HG03039 (cell line): ENCODE measurements around the gene UCK1.
"Not testable (repeated sequence)": the region's sequence is repeated elsewhere in the genome, so short reads cannot be mapped to it uniquely, and the experiment has no call there.

Source experiments
- ATAC-seq: cut with Tn5 transposase; IDR thresholded peaks from one replicate; pipeline ENCODE4 v1.9.1; 2021; ENCODE audit warnings: mild to moderate bottlenecking, moderate library complexity; ENCODE audit not compliant: unreplicated experiment

Gene UCK1

DNA sequence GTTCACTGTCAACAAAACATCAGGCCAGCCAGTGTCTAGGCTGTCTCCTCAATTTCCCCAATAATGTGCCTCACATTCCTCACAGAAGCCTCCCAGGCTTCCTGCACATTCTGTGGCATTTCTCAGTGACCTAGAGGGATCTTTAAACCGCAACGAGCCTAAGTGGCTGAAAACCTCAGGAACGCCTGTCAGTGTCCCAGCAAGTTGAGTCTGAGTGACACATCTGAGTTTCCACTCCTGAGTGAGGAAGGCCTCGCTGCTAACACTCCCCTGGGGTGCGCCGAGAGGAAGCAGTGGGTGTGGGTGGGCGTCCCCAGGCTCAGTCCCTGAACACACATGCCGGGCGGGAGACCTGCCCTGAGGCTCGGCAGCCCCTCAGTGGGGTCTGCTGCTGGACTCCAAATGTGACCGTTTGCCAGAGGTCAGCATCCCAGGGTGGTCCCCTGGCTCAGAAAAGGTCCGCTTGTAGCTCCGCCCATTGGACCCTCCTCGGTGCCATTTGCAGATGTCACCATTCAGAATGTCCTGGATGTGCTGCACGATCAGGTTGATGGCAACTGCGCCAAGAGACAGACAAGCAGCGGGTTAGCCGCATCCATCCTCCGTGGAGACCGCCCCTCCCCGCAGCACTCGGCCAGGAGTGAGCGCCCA lies 6.3 kb downstream of the UCK1 start:
- no peak for ATAC-seq

DNA sequence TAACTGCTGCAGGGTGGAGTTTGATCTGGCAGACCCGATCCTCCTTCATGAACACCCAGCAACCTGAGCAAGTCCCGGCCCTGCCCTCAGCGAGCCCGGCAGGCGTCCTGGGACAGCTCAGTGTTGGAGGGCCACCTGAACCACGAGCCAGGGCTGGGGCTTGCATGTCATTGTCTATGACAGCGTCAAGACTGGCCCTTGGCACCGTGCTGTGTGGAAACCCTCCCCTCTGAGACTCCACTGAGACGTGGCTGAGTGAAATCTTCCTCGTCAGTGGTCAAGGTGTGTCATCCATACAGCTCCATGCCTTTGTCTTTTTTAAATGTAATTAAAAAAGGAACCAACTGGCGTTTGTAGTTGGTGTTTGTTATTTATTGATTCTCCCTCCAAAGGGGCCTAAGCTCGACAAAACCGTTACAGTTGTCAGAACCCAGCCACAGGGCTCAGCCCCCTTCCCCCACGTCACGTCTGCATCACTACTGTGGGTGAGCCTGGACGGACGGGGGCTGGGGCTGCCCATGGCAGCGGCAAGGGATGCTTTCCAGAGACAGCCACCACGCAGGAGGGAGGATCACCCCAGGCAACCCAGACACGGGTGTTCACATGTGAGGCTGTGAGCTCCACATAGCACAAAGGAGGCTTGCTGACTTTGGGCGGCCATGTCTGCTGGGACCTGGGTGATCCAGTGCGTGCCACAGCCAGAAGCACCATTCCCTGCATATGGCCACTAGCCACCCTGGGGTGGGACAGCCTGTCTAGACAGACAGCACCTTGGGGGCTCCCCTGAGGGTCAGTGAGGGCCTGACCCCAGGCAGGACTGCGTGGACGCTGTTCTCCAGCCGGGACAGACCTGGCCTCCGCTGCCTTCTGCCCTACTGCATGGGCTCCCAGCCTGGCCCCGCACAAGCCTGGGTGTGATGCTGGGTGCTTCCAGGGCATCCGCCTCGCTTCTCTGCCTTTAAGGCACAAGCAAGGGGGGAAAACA lies 7.3 kb downstream of the UCK1 start:
- ATAC-seq, result no peak

DNA sequence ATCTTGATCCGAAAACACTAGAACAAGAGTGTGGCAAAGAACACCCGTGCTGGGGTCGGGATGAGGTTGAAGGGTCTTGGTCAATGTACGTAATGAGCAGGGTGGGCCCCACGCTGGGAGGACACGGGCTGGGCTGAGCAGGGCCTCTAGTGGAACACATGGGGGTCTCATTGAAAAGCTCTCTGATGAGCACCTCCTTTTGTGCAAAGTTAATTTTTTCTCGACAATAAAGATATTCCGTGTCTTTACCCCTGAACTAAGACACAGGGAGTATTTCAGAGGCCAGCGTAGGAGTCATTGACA lies 8.0 kb downstream of the UCK1 start:
- no peak for ATAC-seq

DNA sequence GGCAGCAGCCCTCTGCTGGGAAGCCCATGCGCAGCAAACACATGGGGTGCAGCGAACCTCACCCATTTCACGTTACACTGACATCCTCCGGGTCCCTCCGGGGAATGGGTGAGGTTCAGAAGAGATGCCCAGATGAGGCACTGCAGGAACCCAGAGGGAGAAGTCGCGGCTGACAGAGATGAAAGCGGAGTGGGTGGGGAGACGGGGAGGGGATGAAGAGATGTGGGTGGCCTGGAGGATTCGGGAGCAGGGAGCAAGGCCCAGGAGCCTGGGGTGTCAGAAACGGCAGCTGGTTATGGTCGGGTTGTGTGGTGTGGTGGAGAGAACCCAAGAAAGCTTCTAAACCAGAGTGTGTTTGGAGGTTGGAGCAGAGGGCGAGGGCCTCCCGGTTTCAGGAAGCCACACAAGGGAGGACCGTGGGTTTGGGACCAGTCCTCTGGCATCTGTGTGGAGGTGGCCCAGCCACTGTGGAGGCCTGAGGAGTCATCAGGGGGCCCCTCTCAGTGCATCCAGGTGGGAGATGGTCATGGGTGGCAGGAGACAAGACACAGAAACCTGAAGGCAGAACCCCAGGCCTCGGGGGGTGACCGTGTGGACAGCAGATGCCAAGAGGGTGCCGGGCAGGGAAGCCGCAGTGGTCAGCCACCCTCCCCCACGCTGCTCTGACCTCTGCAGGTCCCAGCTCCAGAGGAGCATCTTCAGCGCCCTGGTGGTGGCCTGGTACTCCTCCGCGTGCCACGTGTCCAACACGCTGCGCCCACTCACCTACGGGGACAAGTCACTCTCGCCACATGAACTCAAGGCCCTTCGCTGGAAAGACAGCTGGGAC lies 8.6 kb downstream of the UCK1 start:
- ATAC-seq, result no peak

DNA sequence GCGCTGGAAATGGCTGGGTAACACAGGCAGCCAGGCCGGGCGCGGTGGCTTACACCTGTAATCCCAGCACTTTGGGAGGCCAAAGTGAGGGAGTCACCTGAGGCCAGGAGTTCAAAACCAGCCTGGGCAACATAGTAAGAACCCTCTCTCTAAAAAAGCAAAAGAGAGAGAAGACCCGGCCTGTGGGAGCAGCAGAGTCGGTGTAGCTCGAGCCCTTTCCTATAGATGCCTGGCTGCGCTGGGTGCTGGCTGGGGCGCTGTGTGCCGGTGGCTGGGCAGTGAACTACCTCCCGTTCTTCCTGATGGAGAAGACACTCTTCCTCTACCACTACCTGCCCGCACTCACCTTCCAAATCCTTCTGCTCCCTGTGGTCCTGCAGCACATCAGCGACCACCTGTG lies 9.2 kb downstream of the UCK1 start:
- ATAC-seq, result no peak

DNA sequence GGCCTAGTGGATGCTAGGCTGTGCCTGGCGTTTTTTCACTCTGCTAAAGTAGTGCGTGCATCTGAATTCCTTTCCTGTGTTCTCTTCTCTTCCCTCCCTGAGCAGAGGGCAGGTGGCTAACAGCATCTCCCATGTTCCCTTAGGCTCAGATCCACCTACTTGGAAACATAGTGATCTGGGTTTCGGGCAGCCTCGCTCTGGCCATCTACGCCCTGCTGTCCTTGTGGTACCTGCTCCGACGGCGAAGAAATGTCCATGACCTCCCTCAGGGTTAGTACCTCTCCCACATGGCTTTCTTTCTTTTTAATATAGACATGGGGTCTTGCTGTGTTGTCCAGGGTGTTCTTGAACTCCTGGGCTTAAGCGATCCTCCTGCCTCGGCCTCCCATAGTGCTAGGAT lies 9.9 kb downstream of the UCK1 start:
- no peak for ATAC-seq

DNA sequence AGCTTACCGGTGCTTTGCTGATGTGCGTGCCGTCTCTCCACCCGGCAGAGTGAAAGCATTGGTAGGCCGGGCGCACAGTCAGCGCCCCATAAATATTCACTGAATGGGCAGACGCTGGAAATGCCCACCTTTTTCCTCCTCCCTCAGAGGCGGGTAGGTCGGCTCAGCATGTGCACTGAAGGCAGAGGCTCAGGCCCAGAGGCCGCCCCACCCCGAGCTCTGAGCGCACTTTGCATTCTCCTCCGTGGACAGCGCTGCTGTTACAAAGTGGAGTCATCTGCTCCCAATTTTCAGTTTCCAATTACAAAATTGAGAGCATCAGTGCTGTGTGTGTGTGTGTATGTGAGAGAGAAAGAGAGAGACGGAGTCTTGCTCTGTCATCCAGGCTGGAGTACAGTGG lies 10.6 kb downstream of the UCK1 start:
- no peak for ATAC-seq

DNA sequence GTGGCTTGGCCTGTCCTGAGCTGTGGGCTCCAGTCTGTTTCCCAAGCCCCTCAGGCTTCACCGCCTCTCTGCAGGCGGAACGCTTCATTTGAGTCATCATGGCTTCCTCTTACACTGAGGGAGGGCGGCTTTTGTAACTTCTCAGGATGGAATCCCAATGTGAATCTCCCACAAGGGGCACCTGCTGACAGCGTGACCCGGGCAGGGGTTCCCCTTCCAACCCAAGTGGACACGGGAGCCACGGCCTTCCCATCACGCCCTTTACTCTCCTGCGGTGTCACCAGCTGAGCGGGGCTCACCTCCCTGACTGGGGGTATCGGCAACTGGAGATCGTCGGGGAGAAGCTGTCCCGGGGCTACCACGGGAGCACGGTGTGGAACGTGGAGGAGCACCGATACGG lies 12.5 kb downstream of the UCK1 start:
- no peak for ATAC-seq

DNA sequence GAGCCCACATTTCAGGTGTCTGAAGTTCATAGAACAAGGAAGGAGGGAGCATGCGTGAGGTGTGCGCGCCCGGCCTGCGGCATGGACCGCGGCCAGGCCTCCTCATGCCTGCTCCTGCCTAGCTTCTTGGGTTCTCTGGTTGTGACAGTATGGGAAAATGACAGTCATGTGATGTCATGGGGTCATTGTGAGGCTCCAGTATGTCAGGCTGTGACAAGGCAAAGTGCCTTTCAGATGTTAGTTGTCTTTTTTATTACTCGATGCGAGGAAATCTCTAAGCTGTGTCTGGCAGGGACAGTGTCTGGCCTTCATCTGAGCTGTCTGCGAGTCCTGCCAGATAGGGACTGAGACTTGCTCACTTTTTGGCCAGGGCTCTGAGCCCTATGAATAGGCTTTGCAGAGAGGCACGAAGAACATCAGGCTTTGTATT lies 13.3 kb downstream of the UCK1 start:
- ATAC-seq, result no peak

DNA sequence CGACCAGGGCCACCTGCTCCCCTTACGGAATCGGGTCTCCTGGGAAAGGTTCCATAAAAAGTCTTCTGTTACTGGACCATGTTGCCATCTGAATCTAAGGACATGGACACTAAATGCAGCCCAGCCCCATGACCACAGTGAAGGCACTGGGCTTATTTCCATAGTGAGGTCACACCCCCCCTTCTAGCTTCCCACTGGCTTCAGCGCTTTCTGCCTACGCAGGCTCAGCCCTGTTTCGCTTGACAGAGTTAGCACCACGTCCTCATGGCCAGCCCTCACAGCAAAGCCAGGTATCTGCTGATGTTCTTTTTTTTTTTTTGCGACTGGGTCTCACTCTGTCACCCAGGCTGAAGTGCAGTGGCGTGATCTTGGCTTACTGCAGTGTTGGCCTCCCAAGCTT lies 14.1 kb downstream of the UCK1 start:
- no peak for ATAC-seq

DNA sequence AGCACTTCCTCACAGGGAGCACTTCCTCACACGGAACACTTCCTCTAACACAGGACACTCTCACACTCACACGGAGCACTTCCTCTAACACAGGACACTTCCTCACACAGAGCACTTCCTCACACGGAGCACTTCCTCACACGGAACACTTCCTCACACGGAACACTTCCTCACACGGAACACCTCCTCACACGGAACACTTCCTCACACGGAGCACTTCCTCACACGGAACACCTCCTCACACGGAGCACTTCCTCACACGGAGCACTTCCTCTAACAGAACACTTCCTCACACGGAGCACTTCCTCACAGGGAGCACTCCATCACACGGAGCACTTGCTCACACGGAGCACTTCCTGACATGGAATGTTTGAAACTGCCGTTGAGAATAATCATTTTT lies 15.0 kb downstream of the UCK1 start:
- no peak for ATAC-seq

DNA sequence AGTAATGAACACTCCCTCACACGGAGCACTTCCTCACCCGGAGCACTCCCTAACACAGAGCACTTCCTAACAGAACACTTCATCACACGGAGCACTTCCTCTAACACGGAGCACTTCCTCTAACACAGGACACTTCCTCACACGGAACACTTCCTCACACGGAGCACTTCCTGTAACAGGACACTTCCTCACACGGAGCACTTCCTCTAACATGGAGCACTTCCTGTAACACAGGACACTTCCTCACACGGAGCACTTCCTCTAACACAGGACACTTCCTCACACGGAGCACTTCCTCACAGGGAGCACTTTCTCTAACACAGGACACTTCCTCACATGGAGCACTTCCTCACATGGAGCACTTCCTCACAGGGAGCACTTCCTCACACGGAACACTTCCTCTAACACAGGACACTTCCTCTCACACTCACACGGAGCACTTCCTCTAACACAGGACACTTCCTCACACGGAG lies 15.5 kb downstream of the UCK1 start:
- ATAC-seq, result not testable (repeated sequence)

DNA sequence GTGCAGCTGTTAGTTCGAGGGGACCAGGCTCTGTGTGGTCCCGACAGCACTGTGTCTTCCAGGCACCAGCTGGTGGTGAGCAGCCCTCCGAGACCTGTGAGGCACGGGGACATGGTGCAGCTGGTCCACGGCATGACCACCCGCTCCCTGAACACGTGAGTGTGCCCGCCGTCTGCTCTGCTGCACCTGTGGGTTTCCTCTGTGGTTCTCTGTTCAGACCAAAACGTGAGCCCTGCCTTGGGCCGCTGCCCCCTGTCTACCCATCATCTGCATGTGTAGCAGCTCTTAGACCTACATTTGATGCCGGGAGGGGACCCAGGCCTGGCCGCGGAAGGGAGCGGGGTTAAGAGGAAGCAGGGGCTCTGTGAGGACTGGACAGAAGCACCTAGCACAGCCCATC lies 17.9 kb downstream of the UCK1 start:
- ATAC-seq, result no peak

DNA sequence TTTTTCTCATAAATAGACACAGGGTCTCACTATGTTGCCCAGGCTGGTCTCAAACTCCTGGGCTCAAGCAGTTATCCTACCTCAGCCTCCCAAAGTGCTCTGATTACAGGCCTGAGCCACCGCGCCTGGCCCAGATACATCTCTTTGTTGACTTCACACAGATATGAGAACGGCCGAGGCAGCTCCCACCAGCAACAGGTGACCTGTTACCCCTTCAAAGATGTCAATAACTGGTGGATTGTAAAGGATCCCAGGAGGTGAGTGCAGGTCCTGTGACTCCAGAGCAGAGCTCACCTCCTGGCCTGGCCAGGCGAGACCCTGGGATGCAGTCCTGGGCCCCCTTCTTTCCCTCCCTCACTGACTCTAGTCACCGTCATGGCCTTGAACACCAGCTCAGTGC lies 19.2 kb downstream of the UCK1 start:
- no peak for ATAC-seq

DNA sequence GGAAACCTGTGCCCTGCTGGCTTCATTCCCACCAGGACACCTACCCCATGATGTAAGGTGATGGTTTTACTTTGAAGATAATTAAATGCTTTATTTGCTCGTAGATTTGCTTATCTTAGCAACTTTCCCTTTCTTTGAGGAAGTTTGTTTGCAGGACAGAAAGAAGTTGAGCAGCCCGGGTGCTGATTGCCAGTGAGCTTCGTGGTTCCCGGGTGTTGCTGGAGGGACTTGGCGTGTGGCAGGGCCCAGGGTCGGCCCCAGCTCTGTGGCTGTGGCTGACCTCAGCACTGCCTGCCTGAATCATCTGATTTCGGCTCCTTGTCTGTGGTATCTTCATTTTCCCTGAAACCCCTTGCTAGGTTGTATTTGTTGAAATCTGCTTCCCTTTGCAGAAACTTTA lies 19.6 kb downstream of the UCK1 start:
- ATAC-seq, result no peak

DNA sequence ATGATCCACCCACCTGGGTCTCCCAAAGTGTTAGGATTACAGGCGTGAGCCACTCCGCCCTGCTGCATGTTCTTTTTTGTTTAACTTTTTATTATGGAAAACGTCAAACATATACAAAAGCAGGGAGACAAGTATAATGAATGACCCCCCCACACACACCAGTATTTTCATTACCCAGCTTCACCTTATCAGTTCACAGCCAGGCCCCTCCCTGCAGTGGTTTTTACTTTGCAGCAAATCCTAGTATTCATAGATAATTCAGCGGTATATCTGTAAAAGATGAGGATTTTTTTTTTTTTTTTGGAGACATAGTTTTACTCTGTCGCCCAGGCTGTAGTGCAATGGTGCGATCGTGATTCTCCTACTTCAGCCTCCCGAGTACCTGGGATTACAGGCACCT lies 26.1 kb downstream of the UCK1 start:
- no peak for ATAC-seq

DNA sequence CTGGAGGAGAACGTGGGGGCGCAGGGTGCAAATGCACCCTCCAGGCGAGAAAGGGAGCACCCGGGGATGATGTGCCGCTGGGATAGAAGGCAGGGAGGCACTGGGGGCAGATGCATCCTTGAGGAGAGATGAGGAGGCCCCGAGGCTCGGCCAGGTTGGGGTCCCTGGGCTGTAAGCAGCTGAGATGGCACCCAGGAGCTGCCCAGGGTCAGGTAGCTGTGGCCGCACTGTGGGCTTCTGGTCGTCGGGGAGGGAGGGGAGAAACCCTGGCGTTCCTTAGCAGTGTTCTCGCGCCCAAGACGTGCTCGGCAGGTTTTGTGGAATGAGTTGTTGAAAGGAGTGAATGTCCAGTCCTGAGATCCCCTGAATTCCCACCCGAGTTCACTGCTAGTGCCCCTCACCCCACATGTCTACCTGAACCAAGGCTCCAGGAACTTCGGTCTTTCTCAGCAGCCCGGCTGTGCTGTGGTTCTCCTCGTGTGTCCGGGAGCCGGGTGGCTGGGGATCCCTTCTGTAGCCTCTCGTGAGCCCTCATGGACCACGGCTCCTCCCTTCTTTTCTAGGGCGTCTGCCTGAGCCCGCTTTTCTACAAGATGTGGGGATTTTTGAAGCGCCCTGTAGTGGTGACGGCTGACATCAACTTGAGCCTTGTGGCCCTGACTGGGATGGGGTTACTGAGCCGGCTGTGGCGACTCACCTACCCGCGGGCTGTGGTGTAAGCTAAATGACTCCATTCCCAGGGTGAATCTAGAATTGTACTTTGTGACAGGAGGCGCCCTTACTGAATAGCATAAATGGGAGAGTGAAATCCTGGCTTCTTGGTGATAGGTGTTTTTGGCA lies 27.2 kb downstream of the UCK1 start:
- no peak for ATAC-seq

DNA sequence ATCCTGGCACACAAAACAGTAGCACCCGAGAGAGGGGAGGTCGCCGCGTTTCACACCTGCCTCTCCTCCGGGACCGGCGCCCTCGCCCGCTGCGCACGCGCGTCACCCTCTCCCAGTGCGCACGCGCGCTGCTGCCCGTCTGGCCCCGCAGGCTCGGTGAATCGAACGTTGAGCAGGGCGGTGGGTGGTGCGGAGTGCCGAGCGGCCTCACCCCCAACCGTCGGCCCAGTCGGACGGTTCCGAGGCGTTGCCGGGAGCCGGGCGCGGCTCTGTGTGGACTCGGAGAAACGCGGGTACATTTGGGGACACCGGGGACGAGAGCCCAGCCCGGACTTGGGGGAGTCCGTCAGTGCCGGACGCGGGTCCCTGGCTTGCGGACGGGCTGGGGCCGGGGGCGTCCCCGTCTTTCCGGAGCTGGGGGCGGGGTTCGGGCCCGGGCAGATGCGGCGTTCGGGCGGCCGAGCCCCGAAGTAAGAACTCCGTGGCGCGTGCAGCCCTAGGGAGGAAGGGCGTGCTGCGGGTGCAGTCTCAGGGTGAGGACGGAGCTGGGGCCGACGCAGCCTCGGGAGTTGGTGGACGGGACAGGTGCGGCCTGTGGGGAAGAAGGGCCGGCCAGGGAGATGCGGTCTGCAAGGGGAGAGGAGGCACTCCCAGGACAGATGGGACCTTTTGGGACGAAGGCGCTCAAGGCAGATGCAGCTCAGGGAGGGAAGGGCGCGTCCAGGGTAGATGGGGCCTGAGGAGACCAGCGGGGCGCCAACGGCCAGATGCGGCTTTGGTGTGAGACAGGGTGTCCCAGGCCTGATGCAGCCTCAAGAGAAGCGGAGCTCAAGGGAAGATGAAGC lies 28.1 kb downstream of the UCK1 start, which contains the start of gene POMT1:
Gene POMT1, plus strand, starts transcription at position 138 of the 845 bp plus-strand sequence. CDS start 1,301 bp downstream, outside the sequence.
- ATAC-seq, result peak; percentile 85

DNA sequence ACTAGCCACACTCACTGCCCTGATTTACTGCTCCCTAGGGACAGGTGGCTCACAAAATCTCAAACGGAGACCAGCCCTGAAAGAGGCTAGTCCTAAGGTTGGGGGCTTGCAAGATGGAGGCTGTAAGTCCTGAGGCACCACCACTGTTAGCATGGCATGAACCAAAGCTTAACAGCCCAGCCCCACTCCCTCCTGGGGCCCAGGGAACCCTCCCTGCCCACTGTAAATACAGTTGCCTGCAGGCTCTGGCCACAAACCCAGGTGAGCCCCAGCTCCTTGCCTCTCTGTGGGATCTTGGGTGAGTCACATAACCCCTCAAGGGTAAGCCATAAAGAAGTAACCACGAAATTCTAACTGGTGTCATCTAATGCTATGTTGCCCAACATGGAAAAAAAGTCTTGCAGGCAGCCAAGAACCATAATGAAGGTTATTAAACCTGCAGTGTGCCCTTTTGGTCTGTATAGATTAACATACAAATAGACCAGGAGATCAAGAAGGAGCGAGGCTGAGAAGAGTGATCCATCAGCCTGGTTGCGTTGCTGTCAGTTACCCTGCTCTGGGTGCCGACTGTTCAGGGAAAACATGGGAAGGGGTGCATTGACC lies 30.0 kb downstream of the UCK1 start:
- ATAC-seq, result no peak
